ENCODE measurements around the gene CCL1.

Gene CCL1

GRCh38 chr17:34363183-34363661 lies at the start of gene CCL1:
Gene CCL1, minus strand, starts transcription at chr17:34363233. Its CDS starts 72 bp downstream, at chr17:34363161.
- Mint-ChIP-seq H3K9me3 (no peaks in the 10 kb centered on the region), H3K4me1 (peaks cover 15% of the 10 kb centered on the region), H3K27me3 (peaks cover 39% of the 10 kb centered on the region), H3K27ac (peak within 1 kb of the TSS in 1 of 2 donors; percentile 85), H3K4me3 (no peak within 1 kb of the TSS)
- no peak for ATAC-seq
- DNase-seq = no peak

GRCh38 chr17:34412534-34412933 lies 49.5 kb upstream of the CCL1 start:
- peaks cover 43% of the 10 kb centered on the region for H3K27me3 Mint-ChIP-seq
- H3K4me1 Mint-ChIP-seq = no peaks in the 10 kb centered on the region
- H3K4me3 Mint-ChIP-seq = no peak overlapping the region
- no peaks in the 10 kb centered on the region for H3K9me3 Mint-ChIP-seq
- no peak for DNase-seq
- ATAC-seq = no peak
- no peak overlapping the region for H3K27ac Mint-ChIP-seq

GRCh38 chr17:34411646-34412421 lies 48.8 kb upstream of the CCL1 start:
- no peak overlapping the region for H3K4me3 Mint-ChIP-seq
- DNase-seq (no peak), ATAC-seq (no peak)
- no peaks in the 10 kb centered on the region for H3K9me3 Mint-ChIP-seq
- H3K4me1 Mint-ChIP-seq = no peaks in the 10 kb centered on the region
- H3K27ac Mint-ChIP-seq = no peak overlapping the region
- H3K27me3 Mint-ChIP-seq = peaks cover 43% of the 10 kb centered on the region

- ATAC-seq (no peak), DNase-seq (no peak)
- Mint-ChIP-seq H3K27me3 (peaks cover 39% of the 10 kb centered on the region), H3K4me3 (no peak overlapping the region), H3K9me3 (no peaks in the 10 kb centered on the region), H3K4me1 (no peaks in the 10 kb centered on the region), H3K27ac (no peak overlapping the region)
Observed at GRCh38 chr17:34409352-34409751, 46.3 kb upstream of the CCL1 start.

- Mint-ChIP-seq H3K4me1 (no peaks in the 10 kb centered on the region), H3K4me3 (no peak overlapping the region), H3K27ac (no peak overlapping the region), H3K9me3 (no peaks in the 10 kb centered on the region), H3K27me3 (peaks cover 34% of the 10 kb centered on the region)
- DNase-seq = no peak
- ATAC-seq = no peak
Observed at GRCh38 chr17:34408439-34408838, 45.4 kb upstream of the CCL1 start.

- DNase-seq = no peak
- Mint-ChIP-seq H3K9me3 (no peaks in the 10 kb centered on the region), H3K27ac (no peak overlapping the region), H3K4me1 (no peaks in the 10 kb centered on the region), H3K27me3 (peaks cover 31% of the 10 kb centered on the region), H3K4me3 (no peak overlapping the region)
- ATAC-seq = no peak
Observed at GRCh38 chr17:34406226-34406625, 43.2 kb upstream of the CCL1 start.

- H3K27me3 Mint-ChIP-seq = peaks cover 18% of the 10 kb centered on the region
- no peak overlapping the region for H3K27ac Mint-ChIP-seq
- no peak for DNase-seq
- no peaks in the 10 kb centered on the region for H3K9me3 Mint-ChIP-seq
- no peak overlapping the region for H3K4me3 Mint-ChIP-seq
- no peaks in the 10 kb centered on the region for H3K4me1 Mint-ChIP-seq
- no peak for ATAC-seq
Observed at GRCh38 chr17:34403006-34403405, 40.0 kb upstream of the CCL1 start.

GRCh38 chr17:34401165-34401564 lies 38.1 kb upstream of the CCL1 start:
- H3K27ac Mint-ChIP-seq = peak overlapping the region in 1 of 2 donors; percentile 51
- H3K4me1 Mint-ChIP-seq = no peaks in the 10 kb centered on the region

GRCh38 chr17:34400301-34400931 lies 37.4 kb upstream of the CCL1 start:
- DNase-seq (no peak), ATAC-seq (no peak)
- H3K9me3 Mint-ChIP-seq = no peaks in the 10 kb centered on the region
- H3K27me3 Mint-ChIP-seq = peaks cover 23% of the 10 kb centered on the region
- H3K4me3 Mint-ChIP-seq = no peak overlapping the region
- no peaks in the 10 kb centered on the region for H3K4me1 Mint-ChIP-seq
- no peak overlapping the region for H3K27ac Mint-ChIP-seq

More at GRCh38 chr17:34401165-34401564, 38.1 kb upstream of the CCL1 start:
- DNase-seq (no peak), ATAC-seq (no peak)
- H3K9me3 Mint-ChIP-seq = no peaks in the 10 kb centered on the region
- H3K27me3 Mint-ChIP-seq = peaks cover 23% of the 10 kb centered on the region
- no peak overlapping the region for H3K4me3 Mint-ChIP-seq

GRCh38 chr17:34399725-34400124 lies 36.7 kb upstream of the CCL1 start:
- H3K9me3 Mint-ChIP-seq = no peaks in the 10 kb centered on the region
- peaks cover 30% of the 10 kb centered on the region for H3K27me3 Mint-ChIP-seq
- no peak for DNase-seq
- no peak overlapping the region for H3K4me3 Mint-ChIP-seq
- H3K27ac Mint-ChIP-seq = no peak overlapping the region
- ATAC-seq = no peak
- H3K4me1 Mint-ChIP-seq = no peaks in the 10 kb centered on the region

GRCh38 chr17:34398990-34399389 lies 36.0 kb upstream of the CCL1 start:
- Mint-ChIP-seq H3K9me3 (no peaks in the 10 kb centered on the region), H3K4me1 (no peaks in the 10 kb centered on the region), H3K27ac (no peak overlapping the region), H3K27me3 (peaks cover 37% of the 10 kb centered on the region), H3K4me3 (no peak overlapping the region)
- DNase-seq (no peak), ATAC-seq (no peak)

- Mint-ChIP-seq H3K27me3 (peaks cover 38% of the 10 kb centered on the region), H3K4me1 (no peaks in the 10 kb centered on the region), H3K27ac (no peak overlapping the region), H3K9me3 (no peaks in the 10 kb centered on the region), H3K4me3 (no peak overlapping the region)
- no peak for DNase-seq
- ATAC-seq = no peak
Observed at GRCh38 chr17:34397265-34397664, 34.2 kb upstream of the CCL1 start.

- peaks cover 10% of the 10 kb centered on the region for H3K4me1 Mint-ChIP-seq
- H3K9me3 Mint-ChIP-seq = no peaks in the 10 kb centered on the region
- no peak overlapping the region for H3K4me3 Mint-ChIP-seq
- peaks cover 31% of the 10 kb centered on the region for H3K27me3 Mint-ChIP-seq
- no peak overlapping the region for H3K27ac Mint-ChIP-seq
- ATAC-seq = no peak
- no peak for DNase-seq
Observed at GRCh38 chr17:34393401-34393800, 30.4 kb upstream of the CCL1 start.

- ATAC-seq (no peak), DNase-seq (no peak)
- no peak overlapping the region for H3K4me3 Mint-ChIP-seq
- peaks cover 29% of the 10 kb centered on the region for H3K27me3 Mint-ChIP-seq
- H3K9me3 Mint-ChIP-seq = no peaks in the 10 kb centered on the region
- peak overlapping the region in 1 of 2 donors; percentile 51 for H3K27ac Mint-ChIP-seq
- peaks cover 24% of the 10 kb centered on the region for H3K4me1 Mint-ChIP-seq
Observed at GRCh38 chr17:34391241-34391640, 28.2 kb upstream of the CCL1 start.

GRCh38 chr17:34390649-34391048 lies 27.6 kb upstream of the CCL1 start:
- H3K4me3 Mint-ChIP-seq = no peak overlapping the region
- H3K9me3 Mint-ChIP-seq = no peaks in the 10 kb centered on the region
- ATAC-seq (no peak), DNase-seq (no peak)
- H3K27ac Mint-ChIP-seq = peak overlapping the region in 1 of 2 donors; percentile 51
- H3K4me1 Mint-ChIP-seq = peaks cover 28% of the 10 kb centered on the region
- H3K27me3 Mint-ChIP-seq = peaks cover 35% of the 10 kb centered on the region

- H3K27ac Mint-ChIP-seq = no peak overlapping the region
- peaks cover 36% of the 10 kb centered on the region for H3K27me3 Mint-ChIP-seq
- H3K4me1 Mint-ChIP-seq = peaks cover 28% of the 10 kb centered on the region
- peak overlapping the region in 1 of 2 donors; percentile 27 for H3K4me3 Mint-ChIP-seq
- H3K9me3 Mint-ChIP-seq = no peaks in the 10 kb centered on the region
- ATAC-seq = peak; percentile 86
- peak in 1 of 2 donors; percentile 23 for DNase-seq
Observed at GRCh38 chr17:34389126-34389750, 26.2 kb upstream of the CCL1 start.

Measured in stimulated activated naive CD8-positive, alpha-beta T cell treated with anti-CD3 and anti-CD28 coated beads, Interleukin-15, amount 100 ng/mL, for 72 hours (primary cell).